ENCODE results near the gene PROSER1. TPM values are rescaled to one million over a fixed set of nuclear protein-coding genes. Genes with fewer than 3 reads are reported as not detected.
A peak's percentile ranks its signal among the peaks of the same experiment; 100 is the strongest.

The PROSER1 gene
- total and polyA plus RNA-seq, 9 of the 15 experiments (the other 6 are each of a cell fraction or from before 2014, with no cell fraction given) = 9.2 to 36.2 (median 10.4) TPM

DNA sequence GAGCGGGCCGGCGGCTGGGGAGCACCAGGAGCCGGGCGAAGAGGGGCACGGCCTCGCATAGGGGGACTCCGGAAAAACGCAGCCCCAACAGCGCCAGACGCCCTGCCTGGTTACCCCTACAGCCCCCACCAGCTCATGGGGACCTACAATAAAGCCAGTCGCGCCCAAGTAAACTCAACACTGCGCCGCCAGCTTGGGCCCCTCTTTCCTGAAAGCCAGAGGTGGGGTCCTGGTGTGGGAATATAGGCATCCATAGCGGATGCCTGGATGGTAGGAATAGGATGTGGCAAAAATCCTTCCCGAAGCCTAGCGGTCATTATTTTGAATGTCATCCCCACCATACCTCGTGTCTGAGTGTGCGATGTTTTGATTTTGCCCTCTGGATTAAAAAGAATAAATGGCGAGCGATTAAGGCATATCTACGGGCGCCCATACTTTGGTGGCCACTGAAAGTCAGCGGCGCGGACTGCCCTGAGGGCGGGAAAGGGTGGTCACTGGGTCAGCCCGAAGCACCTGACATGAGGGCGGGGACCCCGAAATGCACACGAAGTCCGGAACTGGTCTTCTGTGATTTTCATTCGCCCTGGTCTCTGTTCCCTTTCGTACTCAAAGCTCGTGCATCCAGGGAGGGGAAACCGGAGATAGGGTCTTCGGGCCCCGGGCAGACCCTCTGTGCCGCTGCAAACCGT, at the start of gene PROSER1, which contains the start of gene NHLRC3 (continued):
- TF ChIP-seq NR2C2 (CRISPR knock-in tag; IDR thresholded peaks at IDR 0.05) (no peak), NR2C2 (tag; IDR thresholded peaks at IDR 0.05) (peak; percentile 68), TOE1 (IDR thresholded peaks at IDR 0.05; ENCODE audit: borderline replicate concordance) (peak; percentile 75; the same call in 1 of the 2 replicates), TOE1 (CRISPR knock-in tag; IDR thresholded peaks at IDR 0.05; ENCODE audit: borderline replicate concordance, low read depth) (no peak), FOXJ2 (tag; IDR thresholded peaks at IDR 0.05) (no peak), ZNF184 (CRISPR knock-in tag; IDR thresholded peaks at IDR 0.05) (no peak), CHD2 (IDR thresholded peaks at IDR 0.05; ENCODE audit: low read depth, low read length) (no peak), SAFB (IDR thresholded peaks at IDR 0.05; ENCODE audit: borderline replicate concordance, low read depth, low read length) (no peak), CEBPB (tag; IDR thresholded peaks at IDR 0.05) (no peak)
- TF ChIP-seq, protein P1, sequence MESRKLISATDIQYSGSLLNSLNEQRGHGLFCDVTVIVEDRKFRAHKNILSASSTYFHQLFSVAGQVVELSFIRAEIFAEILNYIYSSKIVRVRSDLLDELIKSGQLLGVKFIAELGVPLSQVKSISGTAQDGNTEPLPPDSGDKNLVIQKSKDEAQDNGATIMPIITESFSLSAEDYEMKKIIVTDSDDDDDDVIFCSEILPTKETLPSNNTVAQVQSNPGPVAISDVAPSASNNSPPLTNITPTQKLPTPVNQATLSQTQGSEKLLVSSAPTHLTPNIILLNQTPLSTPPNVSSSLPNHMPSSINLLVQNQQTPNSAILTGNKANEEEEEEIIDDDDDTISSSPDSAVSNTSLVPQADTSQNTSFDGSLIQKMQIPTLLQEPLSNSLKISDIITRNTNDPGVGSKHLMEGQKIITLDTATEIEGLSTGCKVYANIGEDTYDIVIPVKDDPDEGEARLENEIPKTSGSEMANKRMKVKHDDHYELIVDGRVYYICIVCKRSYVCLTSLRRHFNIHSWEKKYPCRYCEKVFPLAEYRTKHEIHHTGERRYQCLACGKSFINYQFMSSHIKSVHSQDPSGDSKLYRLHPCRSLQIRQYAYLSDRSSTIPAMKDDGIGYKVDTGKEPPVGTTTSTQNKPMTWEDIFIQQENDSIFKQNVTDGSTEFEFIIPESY (CRISPR knock-in tag; IDR thresholded peaks at IDR 0.05) = no peak
- TF ChIP-seq, protein P2, sequence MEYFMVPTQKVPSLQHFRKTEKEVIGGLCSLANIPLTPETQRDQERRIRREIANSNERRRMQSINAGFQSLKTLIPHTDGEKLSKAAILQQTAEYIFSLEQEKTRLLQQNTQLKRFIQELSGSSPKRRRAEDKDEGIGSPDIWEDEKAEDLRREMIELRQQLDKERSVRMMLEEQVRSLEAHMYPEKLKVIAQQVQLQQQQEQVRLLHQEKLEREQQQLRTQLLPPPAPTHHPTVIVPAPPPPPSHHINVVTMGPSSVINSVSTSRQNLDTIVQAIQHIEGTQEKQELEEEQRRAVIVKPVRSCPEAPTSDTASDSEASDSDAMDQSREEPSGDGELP (CRISPR knock-in tag; IDR thresholded peaks at IDR 0.05; ENCODE audit: borderline replicate concordance) = peak; percentile 82
- TF ChIP-seq, protein P3, sequence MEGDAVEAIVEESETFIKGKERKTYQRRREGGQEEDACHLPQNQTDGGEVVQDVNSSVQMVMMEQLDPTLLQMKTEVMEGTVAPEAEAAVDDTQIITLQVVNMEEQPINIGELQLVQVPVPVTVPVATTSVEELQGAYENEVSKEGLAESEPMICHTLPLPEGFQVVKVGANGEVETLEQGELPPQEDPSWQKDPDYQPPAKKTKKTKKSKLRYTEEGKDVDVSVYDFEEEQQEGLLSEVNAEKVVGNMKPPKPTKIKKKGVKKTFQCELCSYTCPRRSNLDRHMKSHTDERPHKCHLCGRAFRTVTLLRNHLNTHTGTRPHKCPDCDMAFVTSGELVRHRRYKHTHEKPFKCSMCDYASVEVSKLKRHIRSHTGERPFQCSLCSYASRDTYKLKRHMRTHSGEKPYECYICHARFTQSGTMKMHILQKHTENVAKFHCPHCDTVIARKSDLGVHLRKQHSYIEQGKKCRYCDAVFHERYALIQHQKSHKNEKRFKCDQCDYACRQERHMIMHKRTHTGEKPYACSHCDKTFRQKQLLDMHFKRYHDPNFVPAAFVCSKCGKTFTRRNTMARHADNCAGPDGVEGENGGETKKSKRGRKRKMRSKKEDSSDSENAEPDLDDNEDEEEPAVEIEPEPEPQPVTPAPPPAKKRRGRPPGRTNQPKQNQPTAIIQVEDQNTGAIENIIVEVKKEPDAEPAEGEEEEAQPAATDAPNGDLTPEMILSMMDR (IDR thresholded peaks at IDR 0.05 in 2 of 3, conservative IDR thresholded peaks at IDR 0.05 in 1 of 3; ENCODE audit: insufficient read depth in 2 of 3, low read depth in 1 of 3, low read length in 3 of 3) = no peak
- TF ChIP-seq, protein P4, sequence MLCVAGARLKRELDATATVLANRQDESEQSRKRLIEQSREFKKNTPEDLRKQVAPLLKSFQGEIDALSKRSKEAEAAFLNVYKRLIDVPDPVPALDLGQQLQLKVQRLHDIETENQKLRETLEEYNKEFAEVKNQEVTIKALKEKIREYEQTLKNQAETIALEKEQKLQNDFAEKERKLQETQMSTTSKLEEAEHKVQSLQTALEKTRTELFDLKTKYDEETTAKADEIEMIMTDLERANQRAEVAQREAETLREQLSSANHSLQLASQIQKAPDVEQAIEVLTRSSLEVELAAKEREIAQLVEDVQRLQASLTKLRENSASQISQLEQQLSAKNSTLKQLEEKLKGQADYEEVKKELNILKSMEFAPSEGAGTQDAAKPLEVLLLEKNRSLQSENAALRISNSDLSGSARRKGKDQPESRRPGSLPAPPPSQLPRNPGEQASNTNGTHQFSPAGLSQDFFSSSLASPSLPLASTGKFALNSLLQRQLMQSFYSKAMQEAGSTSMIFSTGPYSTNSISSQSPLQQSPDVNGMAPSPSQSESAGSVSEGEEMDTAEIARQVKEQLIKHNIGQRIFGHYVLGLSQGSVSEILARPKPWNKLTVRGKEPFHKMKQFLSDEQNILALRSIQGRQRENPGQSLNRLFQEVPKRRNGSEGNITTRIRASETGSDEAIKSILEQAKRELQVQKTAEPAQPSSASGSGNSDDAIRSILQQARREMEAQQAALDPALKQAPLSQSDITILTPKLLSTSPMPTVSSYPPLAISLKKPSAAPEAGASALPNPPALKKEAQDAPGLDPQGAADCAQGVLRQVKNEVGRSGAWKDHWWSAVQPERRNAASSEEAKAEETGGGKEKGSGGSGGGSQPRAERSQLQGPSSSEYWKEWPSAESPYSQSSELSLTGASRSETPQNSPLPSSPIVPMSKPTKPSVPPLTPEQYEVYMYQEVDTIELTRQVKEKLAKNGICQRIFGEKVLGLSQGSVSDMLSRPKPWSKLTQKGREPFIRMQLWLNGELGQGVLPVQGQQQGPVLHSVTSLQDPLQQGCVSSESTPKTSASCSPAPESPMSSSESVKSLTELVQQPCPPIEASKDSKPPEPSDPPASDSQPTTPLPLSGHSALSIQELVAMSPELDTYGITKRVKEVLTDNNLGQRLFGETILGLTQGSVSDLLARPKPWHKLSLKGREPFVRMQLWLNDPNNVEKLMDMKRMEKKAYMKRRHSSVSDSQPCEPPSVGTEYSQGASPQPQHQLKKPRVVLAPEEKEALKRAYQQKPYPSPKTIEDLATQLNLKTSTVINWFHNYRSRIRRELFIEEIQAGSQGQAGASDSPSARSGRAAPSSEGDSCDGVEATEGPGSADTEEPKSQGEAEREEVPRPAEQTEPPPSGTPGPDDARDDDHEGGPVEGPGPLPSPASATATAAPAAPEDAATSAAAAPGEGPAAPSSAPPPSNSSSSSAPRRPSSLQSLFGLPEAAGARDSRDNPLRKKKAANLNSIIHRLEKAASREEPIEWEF (CRISPR knock-in tag; IDR thresholded peaks at IDR 0.05) = no peak
- TF ChIP-seq, protein P5, sequence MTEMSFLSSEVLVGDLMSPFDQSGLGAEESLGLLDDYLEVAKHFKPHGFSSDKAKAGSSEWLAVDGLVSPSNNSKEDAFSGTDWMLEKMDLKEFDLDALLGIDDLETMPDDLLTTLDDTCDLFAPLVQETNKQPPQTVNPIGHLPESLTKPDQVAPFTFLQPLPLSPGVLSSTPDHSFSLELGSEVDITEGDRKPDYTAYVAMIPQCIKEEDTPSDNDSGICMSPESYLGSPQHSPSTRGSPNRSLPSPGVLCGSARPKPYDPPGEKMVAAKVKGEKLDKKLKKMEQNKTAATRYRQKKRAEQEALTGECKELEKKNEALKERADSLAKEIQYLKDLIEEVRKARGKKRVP (CRISPR knock-in tag; IDR thresholded peaks at IDR 0.05) = no peak
